ENCODE results near the gene KCNV2. TPM values are rescaled to one million over a fixed set of nuclear protein-coding genes. Genes with fewer than 3 reads are reported as not detected.
A peak's percentile ranks its signal among the peaks of the same experiment; 100 is the strongest.

Gene KCNV2
- total and polyA plus RNA-seq, 8 donors, result not detected

DNA sequence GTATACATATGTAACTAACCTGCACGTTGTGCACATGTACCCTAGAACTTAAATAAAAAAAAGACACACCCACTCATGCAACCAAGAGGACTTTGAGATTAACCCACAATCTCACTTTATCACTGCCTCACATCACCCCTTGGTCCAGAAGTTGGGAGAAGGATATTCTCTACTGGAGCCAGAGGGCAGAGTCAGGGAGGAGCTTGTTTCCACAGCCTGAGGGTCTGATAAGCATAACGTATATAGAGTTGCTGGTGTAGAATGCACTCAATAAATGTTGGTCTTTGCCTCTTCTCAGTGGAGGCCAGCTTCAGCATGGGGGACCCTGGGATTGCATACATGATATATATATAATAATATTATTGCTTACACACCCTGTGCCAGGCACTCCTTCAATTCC, 10.1 kb downstream of the KCNV2 start:
- Histone ChIP-seq H3K27me3 (no peaks in the 10 kb centered on the region), H3K27ac (no peak overlapping the region), H3K4me1 (peaks cover 0 to 12% (median 0%) of the 10 kb centered on the region in 3 donors), H3K36me3 (no peaks in the 10 kb centered on the region), H3K9me3 (no peaks in the 10 kb centered on the region), H3K4me3 (no peak overlapping the region)
- intact Hi-C loops (cut with DNase I), result loop anchor here in 1 of 3 donors (10.0 kb wide), 1 partner anchor 593 kb away; no protein-coding TSS in a partner anchor
- no peak for ATAC-seq
- TF ChIP-seq, protein P1, sequence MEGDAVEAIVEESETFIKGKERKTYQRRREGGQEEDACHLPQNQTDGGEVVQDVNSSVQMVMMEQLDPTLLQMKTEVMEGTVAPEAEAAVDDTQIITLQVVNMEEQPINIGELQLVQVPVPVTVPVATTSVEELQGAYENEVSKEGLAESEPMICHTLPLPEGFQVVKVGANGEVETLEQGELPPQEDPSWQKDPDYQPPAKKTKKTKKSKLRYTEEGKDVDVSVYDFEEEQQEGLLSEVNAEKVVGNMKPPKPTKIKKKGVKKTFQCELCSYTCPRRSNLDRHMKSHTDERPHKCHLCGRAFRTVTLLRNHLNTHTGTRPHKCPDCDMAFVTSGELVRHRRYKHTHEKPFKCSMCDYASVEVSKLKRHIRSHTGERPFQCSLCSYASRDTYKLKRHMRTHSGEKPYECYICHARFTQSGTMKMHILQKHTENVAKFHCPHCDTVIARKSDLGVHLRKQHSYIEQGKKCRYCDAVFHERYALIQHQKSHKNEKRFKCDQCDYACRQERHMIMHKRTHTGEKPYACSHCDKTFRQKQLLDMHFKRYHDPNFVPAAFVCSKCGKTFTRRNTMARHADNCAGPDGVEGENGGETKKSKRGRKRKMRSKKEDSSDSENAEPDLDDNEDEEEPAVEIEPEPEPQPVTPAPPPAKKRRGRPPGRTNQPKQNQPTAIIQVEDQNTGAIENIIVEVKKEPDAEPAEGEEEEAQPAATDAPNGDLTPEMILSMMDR (IDR thresholded peaks at IDR 0.05), result no peak
- no peak for DNase-seq
- 61 to 64% methylated on average over 2 of the region's 2 CpGs for WGBS, 2 donors
- FAIRE-seq, result no peak

DNA sequence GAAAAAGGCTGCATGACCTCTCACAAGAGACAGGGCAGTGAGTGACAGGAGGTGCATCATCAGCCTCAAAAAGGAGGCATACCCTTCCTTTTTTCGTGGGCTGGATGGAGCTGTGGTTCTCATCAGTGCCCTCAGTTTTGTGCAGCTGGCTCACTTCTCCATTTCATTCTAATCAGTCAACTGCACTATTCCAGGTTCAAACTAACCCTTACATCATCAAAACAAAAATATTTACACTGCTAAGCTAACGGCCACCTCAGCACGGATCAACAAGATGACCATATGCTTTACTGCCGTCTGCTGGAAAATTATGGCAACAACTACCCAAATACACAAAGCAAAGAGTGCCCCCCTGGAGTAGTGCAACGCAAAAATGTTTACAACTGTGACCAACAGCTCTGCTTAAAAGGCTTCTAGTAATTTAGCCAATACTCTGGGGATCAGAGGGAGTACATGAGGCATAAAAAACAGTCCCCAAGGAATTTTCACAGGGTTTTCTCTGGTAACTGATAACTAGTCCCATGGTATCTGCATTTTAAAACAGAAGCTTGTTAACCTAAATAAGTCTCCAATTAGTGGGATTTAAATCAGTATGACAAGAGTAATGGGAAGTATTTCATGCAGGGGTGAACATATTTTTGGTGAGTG, 10.8 kb downstream of the KCNV2 start:
- Histone ChIP-seq H3K27ac (no peak overlapping the region), H3K27me3 (no peaks in the 10 kb centered on the region), H3K9me3 (no peaks in the 10 kb centered on the region), H3K4me3 (no peak overlapping the region), H3K36me3 (no peaks in the 10 kb centered on the region), H3K4me1 (peaks cover 0 to 12% (median 0%) of the 10 kb centered on the region in 3 donors)
- TF ChIP-seq, protein P1 (IDR thresholded peaks at IDR 0.05), result peak in 3 of 4 donors; percentile 30 to 41 (median 40)
- FAIRE-seq (no peak), ATAC-seq (peak; percentile 83 to 93 (median 92)), DNase-seq (peak in 2 of 6 donors; percentile 42 to 53)
- WGBS, 2 donors, result 12 to 16% methylated on average over 5 of the region's 5 CpGs
- intact Hi-C loops (cut with DNase I), result loop anchor here in 1 of 3 donors (10.0 kb wide), 1 partner anchor 593 kb away; no protein-coding TSS in a partner anchor

DNA sequence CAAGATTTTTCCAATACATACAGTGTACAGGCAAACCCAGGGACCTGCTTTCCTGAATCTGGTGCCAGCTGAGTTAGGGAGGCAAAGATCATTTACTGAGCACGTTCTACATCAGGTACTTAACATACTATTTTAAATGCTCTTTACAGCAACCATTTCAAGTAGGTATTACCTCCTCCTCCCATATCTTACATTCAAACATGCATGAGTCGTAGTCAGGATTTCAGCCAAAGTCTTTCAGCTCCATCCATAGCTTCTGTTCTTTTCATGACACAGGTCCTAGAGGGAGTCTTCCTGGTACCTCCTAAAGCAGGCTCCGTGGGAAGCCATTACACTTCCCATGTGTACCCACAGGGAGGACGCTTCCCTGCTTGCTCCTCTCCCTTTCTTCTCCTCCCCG, 11.7 kb downstream of the KCNV2 start:
- intact Hi-C loops (cut with DNase I), result loop anchor here in 1 of 3 donors (10.0 kb wide), 1 partner anchor 594 kb away; no protein-coding TSS in a partner anchor
- Histone ChIP-seq H3K27me3 (no peaks in the 10 kb centered on the region), H3K4me1 (peaks cover 0 to 12% (median 0%) of the 10 kb centered on the region in 3 donors), H3K36me3 (no peaks in the 10 kb centered on the region), H3K4me3 (no peak overlapping the region), H3K9me3 (no peaks in the 10 kb centered on the region), H3K27ac (no peak overlapping the region)
- TF ChIP-seq, protein P1 (IDR thresholded peaks at IDR 0.05), result no peak
- 81 to 86% methylated on average over 5 of the region's 5 CpGs for WGBS, 2 donors
- ATAC-seq (peak; percentile 10 to 27 (median 18)), DNase-seq (no peak), FAIRE-seq (no peak)

DNA sequence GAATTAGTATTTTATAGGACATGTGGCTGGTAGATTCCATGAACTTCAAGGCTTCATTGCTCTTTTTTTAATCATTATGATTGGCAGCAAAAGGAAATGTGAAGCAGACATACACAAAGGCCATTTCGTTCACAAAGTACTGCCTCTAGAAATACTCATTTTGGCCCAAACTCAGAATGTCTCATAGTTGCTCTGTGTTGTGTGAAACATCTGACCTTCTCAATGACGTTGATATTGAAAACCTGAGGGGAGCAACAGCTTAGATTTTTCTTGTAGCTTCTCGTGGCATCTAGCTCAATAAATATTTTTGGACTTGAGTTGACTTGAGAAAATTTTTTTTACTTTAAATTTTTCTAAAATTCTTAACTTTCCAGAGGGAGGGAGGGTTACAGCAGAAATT, 12.4 kb downstream of the KCNV2 start:
- H3K4me1 ChIP-seq, result peaks cover 0 to 12% (median 0%) of the 10 kb centered on the region in 3 donors
- H3K4me3 ChIP-seq, result no peak overlapping the region
- TF ChIP-seq, protein P1 (IDR thresholded peaks at IDR 0.05), result no peak
- intact Hi-C loops (cut with DNase I), result loop anchor here in 1 of 3 donors (10.0 kb wide), 1 partner anchor 595 kb away; no protein-coding TSS in a partner anchor
- H3K27me3 ChIP-seq, result no peaks in the 10 kb centered on the region
- FAIRE-seq (no peak), DNase-seq (no peak), ATAC-seq (no peak)
- no peak overlapping the region for H3K27ac ChIP-seq
- 55 to 71% methylated on average over 3 of the region's 3 CpGs for WGBS, 2 donors
- no peaks in the 10 kb centered on the region for H3K36me3 ChIP-seq
- H3K9me3 ChIP-seq, result no peaks in the 10 kb centered on the region

DNA sequence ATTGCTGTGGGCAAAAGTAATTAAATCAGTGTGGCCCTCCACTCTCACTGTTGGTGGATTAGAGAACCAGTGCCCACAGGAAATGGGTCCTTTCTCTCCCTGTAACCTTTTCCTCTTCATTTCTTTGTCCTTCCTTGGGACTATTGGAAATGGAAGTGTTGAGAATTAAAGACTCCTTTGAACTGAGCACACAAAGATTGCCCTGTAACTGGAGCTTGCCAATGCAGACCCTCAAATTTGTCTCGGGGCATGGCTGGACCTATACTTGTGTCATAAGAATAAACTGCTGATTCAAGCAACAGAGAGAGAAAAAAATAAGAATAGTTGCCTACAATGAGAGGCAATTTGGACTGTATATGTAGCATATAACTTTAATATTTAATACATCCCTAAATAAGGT, 13.7 kb downstream of the KCNV2 start:
- ATAC-seq, result no peak
- DNase-seq, result no peak
- Histone ChIP-seq H3K9me3 (no peaks in the 10 kb centered on the region), H3K27me3 (no peaks in the 10 kb centered on the region), H3K4me3 (no peak overlapping the region), H3K27ac (no peak overlapping the region), H3K4me1 (peaks cover 0 to 12% (median 0%) of the 10 kb centered on the region in 3 donors), H3K36me3 (no peaks in the 10 kb centered on the region)
- FAIRE-seq, result no peak
- 89 to 93% methylated on average over 1 of the region's 1 CpG for WGBS, 2 donors
- intact Hi-C loops (cut with DNase I), result no loop called here
- TF ChIP-seq, protein P1 (IDR thresholded peaks at IDR 0.05), result no peak

Measured in pancreas (tissue), 10 donors.